ENCODE measurements around the gene SBK1.

Gene SBK1

DNA sequence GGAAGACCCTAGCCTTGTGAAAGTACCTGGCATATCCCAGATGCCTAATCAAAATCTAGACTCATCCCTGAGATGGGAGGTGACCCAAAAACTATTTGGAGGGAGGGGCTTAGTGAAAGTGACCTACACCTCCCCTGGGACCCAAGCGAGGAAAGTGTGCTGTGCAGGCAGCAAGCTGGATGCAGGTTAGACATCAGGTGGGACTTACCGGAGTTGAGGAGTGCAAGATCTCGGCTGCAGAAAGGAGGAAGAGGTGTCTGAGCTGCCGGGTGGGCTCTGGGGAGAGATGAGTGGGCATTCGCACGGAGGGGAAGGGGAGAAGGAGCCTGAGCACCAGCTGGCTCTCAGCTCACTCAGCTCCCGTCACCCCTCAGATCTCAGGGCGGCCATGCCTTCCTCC lies 10.3 kb upstream of the SBK1 start:
- DNase-seq (ENCODE audit: low spot score), result no peak

DNA sequence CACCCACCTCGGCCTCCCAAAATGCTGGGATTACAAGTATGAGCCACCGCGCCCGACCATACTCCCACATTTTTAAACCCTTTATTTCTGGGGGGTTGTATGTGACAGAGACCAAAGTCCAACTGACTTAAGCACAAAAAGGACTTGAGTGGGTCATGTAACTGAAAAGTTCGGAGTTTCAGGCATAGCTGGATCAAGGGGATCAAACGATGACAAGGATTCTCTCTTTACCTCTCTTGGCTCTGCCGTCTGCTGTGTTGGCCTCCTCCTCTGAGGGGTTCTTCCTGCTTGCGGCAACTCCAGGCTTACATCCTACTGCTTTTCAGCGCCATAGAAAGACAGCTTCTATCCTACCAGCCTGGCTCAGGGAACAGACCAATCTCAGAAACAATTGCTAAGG lies 9.2 kb upstream of the SBK1 start:
- no peak for DNase-seq (ENCODE audit: low spot score)

DNA sequence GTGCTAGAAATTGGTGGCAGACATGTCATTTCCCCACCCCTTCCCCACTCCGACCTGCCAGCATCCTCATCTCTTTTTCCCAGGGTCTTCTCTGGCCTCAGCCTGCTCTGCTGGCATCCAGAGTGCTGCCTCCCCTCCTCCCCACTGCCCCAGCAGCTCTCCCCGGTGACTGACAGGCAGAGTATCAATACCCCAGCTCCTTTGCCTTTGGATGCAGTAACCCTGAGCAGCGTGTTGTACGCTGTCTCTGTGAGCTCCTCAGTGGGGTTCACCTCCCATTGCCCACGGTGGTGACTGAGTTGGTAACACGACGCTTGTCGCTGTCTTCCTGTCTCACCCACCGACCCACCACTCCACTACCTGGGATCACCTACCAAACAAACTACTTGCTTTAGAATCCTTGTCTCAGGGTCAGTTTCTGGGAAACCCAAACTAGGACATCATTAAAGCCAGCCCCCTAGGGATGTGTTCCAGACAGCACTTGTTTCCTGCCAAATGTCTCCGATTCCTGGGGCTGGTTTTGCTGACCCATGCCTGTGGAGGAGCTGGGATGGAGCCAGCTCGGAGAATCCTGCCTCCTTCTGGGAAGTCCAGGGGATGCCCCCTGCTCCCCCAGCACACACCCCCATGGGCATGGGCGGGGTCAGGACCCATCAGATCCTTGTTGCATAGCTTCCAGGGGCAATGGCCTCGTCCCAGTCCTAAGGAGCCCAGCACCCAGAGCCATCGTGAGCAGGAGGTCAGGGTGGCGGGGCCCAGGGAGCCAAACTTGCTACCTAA lies 8.3 kb upstream of the SBK1 start:
- DNase-seq (ENCODE audit: low spot score), result no peak

DNA sequence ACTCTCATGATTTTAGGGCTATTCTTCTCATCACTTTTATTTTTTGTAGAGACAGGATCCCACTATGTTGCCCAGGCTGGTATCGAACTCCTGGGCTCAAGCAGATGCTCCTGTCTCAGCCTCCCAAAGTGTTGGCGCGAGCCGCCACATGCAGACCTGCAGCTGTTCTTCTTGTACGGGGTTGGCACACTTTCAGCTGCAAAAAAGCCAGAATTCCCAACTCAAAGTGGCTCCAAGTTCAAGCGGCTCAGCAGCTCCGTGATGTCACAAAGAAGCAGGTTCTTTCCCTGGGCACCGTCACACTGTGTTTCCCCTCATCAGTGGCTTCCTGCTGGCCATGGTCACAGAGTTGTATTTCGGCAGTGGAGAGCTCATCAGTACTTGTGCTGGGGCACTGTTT lies 6.7 kb upstream of the SBK1 start:
- no peak for DNase-seq (ENCODE audit: low spot score)

DNA sequence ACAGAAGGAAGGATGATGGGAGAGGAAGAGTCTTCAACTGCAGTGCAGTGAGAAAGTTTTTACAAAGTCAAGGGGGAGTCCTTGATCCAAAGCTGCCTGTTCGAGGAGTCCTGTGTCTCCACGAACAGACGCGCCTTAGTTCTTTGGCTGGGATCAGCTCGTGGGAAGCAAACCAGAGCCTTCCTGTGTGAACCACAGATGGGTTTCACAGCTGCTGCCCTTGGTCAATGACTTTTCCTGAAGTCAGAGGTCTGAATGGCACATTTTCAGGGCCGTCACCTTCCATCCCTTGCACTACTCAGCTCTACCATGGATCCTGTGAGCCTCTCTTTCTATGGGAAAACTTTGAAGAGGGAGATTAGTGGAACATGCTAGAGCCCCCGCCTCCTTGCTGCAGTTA lies 4.2 kb upstream of the SBK1 start:
- DNase-seq (ENCODE audit: low spot score), result no peak

DNA sequence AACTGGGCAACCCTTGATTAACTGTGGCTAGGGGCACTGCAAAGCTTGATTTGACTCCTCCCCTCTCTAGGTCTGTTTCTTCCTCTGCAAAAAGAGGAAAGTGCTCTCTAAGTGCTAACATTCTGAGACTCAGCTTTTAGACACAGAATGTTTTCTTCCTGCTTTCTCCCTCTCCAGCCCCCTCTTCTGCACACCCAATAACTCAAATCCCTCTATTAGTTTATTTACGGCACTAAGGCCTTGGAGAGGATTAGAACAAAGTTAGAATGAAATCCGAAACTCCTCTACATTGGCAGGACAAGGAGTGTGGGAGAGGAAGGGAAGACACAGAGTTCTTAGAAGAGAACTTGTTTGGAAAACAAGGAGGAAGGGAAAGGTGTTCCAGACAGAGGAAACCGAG lies 3.3 kb upstream of the SBK1 start:
- DNase-seq (ENCODE audit: low spot score), result no peak

DNA sequence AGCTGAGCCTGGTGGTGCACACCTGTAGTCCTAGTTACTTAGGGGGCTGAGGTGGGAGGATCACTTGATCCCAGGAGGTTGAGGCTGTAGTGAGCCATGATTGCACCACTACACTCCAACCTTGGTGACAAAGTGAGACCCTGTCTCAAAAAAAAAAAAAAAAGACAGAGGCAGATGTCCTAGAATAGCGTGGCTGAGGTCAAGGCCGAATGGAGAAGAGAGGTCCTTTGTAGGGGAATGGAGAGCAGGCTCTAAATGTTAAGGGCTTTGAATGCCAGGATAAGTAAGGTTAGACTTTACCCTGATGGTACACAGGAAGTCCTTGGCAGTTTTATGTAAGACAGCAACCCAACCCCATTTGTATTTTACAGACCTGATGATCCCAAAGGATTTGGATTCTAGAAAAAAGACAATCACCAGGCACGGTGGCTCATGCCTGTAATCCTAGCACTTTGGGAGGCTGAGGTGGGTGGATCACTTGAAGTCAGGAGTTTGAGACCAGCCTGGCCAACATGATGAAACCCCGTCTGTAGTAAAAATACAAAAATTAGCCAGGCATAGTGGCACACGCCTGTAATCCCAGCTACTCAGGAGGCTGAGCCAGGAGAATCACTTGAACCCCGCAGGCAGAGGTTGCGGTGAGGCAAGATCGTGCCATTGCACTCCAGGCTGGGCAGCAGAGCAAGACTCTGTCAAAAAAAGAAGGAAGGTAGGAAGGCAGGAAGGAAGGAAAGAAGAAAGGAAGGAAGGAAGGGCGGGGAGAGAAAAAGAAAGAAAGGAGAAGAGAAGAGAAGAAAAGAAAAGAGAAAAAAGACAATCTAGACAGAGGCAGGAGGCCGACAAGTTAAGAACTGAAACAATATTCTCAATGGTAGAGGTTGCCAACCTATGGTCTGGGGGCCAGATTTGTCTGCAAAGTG lies 2.1 kb upstream of the SBK1 start:
- DNase-seq (ENCODE audit: low spot score), result no peak

DNA sequence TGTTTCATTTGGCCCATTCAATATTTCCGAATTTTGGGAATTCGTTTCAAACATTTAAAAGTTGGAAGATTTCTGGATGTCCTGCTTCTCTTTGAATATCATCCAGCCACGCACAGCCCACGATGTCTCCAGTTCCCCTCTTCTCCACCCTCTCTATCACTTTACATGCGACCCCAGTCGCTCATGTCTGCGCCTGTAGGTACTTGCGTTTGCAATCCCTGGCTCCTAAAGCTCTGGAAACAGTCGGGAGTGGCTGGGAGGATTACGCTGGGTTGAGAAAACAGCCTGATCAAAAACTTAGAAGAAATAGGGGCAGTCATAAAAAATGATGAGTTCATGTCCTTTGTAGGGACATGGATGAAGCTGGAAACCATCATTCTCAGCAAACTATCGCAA lies 1.5 kb upstream of the SBK1 start:
- DNase-seq (ENCODE audit: low spot score), result no peak

DNA sequence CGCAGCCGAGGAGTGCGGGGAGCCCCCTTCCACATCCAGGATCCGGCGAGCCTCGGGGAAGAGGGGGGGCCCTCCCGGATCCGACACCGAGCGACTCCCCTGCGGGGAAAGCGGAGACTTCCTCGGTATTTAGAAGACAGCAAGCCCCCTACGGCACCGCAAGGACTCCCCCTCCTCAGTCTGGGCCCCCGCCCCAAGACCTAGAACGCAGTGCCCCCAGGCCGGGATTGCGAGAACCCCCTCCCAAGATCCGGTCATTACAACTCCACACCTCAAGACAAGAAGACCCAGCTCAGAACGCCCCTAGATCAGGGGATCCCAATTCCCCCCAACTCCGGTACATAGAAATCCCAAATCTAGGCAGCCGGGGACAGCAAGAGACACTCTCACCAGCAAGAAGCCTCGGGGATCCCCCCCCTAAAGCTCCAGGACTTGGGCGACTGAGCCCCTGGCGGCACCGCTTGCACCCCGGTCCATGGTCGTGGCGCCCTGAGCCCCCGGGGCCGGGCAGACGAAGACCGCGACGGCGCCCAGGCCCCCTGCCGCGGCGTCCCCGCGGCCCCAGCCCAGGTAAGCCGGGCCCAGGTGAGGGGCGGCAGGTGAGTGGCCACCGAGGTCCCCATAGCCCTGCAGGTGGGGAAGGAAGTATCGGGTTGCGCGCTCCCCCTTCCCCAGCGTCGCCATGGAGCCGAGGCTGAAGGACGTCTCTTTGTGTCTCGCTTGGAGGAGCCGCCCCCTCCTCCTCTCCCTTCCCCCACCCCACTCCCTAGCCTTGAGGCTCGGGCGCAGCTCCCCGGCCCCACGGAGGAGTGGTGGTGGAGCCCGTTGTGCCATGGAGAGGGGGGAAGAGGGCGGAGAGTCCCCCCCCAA lies 641 bp downstream of the SBK1 start:
- no peak for DNase-seq (ENCODE audit: low spot score)

DNA sequence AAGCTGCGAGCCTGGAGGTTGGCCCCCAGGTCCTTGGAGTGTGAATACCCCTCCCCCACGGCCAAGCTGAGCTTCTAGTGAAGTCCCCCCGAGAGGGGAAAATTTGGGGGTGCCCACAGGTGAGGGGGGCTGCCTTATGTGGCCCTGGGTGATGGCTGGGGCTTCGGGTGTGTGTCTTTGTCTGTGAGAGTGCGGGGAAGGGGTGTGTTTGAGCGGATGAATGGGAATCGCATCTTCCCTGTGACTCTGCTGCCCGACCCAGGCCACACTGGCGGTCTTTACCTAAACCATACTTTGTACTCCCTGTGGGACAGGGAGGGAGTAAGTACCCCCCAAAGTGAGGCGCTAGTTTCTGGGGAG lies 1.3 kb downstream of the SBK1 start:
- no peak for DNase-seq (ENCODE audit: low spot score)

DNA sequence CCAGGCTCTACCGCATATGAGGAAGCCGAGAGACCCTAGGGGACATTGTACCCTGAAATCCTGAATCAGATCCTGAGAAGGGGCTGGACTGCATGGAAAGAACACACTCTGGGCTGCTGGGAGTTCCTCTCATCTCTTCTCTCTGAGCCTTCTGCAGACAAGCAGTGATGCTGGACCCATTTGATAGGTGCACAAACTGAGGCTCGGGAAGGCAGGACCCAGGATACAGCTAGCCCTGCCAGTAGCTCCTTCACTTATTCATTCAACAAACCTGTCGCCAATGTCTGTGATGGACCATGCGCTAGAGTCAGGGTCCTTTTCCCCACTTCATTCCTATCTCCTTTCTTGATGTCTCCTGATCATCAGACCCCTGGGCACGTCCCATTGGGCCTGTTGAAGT lies 1.9 kb downstream of the SBK1 start:
- DNase-seq (ENCODE audit: low spot score), result no peak

DNA sequence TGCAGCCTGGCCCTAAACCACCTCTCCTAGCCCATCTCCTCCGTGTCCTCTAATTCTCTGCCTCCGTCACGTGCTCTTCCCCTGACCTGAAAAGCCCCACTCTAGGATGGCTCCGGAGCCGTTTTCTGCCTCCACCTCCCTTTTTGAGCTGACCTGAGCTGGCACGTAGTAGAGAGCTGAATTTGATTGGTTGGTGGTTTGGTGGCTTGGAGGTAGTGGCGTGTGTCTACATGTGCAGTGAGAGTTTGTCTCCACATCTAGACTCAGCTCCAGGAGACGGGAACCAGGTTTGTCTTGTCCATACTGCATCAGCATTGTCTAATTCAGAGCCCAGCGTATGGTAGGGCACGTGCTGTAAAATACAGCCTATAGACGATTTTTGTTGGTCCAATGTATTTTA lies 3.0 kb downstream of the SBK1 start:
- DNase-seq (ENCODE audit: low spot score), result no peak

DNA sequence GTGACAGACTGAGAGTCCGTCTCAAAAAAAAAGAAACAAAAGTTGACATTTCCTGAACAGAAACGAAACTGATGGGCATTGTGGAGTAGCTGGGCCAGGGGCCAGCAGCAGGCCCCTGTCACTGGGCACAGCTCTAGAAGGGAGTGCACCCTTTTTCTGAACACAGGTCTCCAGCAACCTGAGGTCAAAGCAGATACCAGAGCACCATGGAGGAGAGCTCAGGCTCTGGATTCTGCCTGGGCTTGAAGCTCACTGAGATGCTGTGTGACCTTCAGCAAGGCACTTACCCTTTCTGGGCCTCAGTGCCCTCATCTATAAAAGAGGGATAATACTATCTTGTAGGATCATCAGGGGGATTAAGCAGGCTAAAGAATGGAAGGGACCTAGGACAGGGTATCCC lies 5.0 kb downstream of the SBK1 start:
- no peak for DNase-seq (ENCODE audit: low spot score)

DNA sequence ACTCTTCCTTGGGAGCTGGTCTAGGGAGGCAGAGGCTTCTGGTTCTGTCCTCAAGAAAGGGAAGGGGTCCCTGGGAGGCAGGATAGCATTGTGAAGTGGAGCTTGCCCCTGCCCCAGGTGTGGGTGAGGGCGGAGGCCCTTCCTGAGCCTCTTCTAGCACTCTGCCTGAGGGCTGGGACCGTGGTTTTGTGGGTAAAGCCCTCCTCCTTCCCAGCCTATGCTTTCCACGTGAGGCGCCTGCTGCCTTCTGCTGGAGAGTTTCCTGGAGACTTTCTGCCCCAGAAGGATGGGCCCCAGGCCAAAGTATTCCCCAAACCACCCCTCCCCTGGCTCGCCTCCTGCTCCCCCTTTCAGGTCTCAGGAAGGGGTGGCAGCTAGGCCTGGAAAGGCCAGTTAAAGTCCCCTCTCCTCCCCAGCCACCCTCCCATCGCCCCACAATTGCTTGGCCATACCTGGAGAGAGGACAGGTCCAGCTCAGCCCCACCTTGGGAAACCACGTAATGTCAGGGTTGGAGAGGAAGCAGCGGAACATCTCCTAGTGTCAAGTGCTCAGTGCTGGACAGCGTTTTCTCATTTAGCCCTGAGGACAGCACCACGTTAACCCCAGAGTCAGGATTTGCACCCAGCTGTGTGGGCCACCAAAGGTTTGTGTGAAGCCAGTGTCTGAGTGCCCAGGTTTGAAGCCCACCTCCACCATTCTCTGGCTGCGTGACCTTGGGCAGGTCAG lies 5.6 kb downstream of the SBK1 start:
- DNase-seq (ENCODE audit: low spot score), result no peak

DNA sequence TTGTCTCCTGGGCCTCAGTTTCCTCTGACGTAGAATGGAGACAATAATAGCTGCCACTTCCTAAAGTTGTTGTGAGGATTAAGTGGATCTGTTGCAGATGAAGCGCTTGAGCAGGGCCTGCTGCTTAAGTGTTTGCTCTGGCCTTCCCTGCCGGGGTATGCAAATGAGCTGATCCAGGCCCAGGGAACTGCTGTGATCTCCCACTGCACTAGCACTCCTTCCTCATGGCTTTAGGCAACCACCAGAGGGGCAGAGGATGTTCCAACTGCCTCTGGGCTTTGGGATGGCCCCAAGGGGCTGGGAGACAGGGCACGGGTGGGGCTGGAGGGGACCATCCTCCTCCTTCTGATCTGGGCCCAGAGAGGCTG lies 6.2 kb downstream of the SBK1 start:
- DNase-seq (ENCODE audit: low spot score), result no peak

DNA sequence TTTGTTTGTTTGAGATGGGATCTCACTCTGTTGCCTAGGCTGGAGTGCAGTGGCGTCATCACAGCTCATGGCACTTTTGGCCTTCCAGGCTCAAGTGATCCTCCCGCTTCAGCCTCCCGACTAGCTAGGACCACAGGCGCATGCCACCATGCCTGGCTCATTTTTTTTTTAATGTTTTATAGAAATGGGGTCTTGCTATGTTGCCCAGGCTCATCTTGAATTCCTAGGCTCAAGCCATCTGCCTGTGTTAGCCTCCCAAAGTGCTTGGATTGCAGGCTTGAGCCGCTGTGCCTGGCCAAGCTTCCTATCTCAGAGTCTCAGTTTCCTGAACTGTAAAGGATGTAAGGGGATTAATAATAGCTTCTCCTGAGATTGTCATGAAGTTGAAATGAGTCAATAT lies 8.0 kb downstream of the SBK1 start:
- DNase-seq (ENCODE audit: low spot score), result no peak

DNA sequence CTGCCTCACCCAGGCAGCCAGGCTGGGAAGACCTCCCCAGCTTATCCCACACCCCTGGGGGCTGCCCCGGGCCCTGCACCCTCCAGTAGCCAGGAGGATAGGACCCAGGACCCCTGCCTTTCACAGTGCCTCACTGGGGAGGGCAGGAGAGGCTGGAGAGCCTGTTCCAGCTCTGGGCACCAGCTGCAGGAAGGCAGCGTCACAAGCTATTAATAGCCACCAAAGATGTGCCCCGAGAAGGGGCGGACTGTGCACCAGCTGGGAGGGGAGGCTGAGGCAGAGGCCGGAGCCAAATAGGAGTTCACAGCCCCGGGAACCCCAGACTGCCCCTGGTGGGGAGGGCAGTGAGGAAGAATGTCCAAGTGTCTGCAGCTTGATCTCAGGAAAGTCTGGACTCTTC lies 8.8 kb downstream of the SBK1 start:
- no peak for DNase-seq (ENCODE audit: low spot score)

DNA sequence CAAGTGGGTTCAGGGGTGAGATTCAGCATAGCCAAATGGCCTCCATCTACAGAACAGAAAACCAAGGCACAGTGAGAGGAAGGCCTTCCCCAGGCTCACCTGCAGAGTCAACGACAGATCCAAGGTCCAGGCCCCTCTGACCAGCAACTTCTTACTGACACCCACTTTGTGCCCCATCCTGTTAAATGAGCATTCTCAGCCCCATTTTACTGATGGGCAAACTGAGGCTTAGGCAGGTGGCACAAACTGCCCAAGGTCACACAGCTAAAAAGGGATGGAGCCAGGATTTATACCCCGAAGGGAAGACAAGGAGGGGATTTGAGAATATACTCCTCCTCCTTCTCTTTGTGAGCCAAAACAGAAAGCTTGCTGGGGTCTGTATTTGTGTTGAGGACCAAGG lies 9.3 kb downstream of the SBK1 start:
- DNase-seq (ENCODE audit: low spot score), result no peak

DNA sequence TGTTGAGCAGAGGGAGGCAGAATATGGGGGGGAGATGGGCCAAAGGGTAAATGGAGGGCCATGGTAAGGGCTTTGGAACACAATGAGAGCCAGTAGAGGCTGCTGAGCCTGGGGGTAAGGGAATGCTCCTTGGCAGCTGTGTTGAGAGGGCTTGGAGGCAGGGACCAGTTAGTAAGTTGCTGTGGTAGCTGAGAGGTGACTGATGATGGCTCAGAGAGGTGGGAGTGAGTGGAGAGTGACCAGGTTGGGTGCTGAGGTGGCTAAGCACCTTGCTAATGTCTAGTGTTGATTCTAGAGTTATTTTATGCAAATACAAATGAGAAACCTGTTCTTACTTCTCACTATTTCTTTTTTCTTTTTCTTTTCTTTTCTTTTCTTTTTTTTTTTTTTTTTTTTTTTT lies 10.8 kb downstream of the SBK1 start:
- DNase-seq (ENCODE audit: low spot score), result no peak

DNA sequence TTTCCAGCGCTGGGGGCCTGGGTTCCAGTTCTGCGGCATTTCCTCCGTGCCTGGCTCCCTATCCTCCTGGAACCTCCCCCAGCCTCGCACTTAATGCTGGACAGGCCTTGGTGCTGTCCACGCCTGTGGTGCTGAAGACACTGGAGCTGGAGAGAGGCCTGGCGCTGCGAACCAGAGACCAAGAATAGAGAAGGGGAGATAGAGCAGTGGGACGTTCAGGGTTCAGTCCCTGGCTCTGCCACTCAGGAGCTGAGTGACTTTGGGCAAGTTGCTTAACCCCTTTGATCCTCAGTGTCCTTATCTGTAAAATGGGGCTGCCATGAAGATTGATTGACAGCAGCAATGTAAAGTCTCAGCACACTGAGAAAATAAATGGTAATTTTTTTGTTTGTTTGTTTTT lies 11.9 kb downstream of the SBK1 start:
- peak; percentile 28 for DNase-seq (ENCODE audit: low spot score)

DNA sequence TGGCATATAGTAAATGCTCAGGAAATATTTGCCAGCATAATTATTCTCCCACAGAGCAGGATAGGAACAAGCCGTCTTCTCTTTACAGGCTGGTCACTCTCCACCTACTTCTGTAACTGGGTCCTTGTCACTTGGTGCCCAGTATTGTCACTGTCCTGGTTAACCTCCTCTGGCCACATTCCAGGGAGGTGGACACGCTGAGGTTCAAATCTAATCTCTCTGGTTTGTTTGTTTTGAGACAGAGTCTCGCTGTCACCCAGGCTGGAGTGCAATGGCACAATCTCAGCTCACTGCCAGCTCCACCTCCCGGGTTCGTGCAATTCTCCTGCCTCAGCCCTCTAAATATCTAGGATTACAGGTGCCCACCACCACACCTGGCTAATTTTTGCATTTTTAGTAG lies 15.6 kb downstream of the SBK1 start:
- DNase-seq (ENCODE audit: low spot score), result no peak
